Hepatic stellate cell (primary cell): ENCODE data around the gene ACCSL.

ENCODE experiments used
- DNase-seq: peaks from one replicate; pipeline ENCODE4 v3.0.0; 2011; ENCODE audit warnings: low spot score

ACCSL gene

DNA sequence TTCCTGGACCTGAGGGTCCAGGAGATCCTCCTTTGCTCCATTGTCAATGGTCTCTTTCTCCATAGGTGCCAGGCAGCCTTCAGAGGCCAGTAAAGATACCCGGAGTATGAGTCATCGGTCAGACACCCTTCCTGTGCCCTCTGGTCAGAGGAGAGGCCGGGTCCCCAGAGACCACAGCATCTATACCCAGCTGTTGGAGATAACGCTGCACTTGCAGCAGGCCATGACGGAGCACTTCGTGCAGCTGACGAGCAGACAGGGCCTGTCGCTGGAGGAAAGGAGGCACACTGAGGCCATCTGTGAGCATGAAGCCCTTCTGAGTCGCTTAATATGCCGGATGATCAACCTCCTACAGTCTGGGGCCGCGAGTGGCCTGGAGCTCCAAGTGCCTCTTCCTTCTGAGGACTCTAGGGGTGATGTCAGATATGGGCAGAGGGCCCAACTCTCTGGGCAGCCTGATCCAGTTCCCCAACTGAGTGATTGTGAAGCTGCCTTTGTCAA lies at the start of gene ACCSL:
Gene ACCSL (plus strand): TSS at position 51 of the 501 bp plus-strand sequence. CDS start 56 bp downstream, at position 107.
- no peak for DNase-seq

DNA sequence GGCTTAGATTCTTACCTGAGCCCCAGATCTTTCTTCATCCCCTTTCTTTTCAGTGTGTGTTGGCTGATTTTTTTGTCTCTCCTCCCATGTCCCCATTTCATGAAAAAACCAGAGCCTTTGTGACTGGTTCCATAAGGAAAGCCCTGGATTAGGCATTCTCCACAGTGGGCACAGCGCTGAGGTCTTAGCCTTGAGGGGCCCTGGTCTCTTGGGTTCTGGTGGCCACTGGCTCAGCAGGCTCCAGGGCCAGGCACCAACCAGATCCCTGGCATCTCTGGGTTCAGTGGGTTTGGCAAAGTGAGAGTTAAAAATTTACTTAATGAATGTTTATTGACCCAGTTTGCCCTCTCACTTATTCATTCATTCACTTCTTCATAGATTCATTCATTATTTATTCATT lies 49.5 kb upstream of the ACCSL start:
- no peak for DNase-seq

DNA sequence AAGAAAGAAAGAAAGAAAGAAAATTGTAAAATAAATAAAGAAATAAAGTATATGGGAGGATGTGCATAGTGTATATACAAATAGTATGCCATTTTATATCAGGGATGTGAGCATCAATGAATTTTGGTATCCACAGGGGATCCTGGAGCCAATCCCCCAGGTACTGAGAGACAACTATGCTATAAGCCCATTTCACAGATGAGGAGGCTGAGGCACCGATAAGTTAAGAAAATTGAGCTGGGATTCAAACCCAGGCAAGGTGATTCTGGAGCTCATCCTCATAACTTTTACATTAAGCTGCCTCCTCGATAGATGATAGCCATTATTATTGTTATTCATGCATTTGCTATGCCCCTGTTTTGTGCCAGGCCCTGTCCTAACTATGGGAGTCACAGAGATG lies 47.0 kb upstream of the ACCSL start:
- no peak for DNase-seq

DNA sequence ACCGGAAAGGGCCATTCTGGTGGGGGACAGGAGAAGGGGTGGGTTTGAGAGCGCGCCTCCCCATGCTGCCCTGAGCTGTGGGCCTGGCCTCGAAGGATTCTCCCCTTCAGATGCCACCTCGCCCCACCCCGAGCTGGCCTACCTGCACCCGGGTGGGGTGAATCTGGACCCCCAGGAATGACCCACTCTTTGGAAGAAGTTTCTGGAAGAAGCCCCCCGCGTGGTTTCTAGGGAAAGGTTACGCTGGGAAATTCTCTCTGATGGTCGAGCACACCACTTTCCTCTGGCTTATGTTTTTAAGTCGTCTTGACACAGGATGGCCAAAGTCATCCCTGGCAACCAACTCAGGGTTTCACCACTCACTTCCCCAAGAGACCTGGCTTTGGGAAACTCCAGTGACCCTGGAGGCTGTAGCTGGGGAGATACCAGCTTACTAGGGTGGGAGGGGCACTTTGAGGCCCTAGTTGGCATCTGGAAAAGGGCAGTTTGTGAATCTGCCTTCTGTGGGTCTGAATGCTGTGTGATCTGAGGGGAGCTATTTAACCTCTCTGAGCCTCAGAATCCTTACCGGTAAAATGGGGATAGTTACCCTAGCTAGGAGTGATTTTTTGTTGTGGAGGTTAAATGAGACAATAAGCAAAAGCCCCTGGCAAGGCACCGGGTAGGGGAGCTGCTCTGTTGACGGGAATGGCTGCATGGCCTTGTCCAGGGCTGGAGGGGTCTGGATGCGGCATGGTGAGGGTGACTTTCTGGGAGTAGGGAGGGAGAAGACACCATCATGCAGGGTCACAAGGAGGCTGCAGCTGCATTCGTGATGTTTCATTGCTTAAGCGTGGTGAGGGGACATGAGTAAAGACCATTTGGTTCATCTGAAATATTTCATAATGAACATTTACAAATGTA lies 45.3 kb upstream of the ACCSL start:
- DNase-seq, result no peak

DNA sequence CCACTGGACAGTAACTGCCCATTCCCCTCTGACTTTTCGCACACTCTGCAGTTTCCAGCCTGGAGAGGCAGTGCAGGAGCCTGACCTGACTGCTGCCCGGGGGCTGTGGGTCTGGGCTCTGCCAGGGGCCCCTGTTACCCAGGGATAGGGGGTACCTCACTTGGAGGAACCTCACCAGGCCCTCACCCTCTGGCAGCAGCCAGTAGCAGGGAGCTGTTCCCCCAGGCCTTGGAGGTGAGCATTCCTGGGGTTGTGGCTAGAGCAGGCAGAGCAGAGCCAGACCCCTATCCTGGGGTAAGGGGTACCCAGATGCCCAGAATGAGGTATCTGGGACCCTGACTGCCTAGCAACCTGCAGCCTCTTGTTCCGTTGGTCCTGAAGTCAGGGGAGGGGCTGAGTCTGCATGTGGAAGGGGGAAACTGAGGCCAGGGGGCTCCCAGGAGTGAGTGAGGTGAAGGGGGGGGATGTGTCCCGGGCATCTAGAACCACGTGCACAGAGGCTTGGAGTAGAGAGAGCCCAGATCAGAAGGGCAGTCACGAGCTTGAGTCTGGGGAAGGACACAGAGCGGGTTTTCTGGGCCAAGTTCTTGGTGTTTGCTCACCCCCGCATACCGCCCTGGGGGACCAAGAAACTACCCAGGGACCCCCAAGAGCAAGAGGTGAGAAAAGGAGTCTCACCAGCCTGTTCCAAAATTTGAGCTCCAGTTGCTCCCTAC lies 43.9 kb upstream of the ACCSL start:
- DNase-seq, result no peak

DNA sequence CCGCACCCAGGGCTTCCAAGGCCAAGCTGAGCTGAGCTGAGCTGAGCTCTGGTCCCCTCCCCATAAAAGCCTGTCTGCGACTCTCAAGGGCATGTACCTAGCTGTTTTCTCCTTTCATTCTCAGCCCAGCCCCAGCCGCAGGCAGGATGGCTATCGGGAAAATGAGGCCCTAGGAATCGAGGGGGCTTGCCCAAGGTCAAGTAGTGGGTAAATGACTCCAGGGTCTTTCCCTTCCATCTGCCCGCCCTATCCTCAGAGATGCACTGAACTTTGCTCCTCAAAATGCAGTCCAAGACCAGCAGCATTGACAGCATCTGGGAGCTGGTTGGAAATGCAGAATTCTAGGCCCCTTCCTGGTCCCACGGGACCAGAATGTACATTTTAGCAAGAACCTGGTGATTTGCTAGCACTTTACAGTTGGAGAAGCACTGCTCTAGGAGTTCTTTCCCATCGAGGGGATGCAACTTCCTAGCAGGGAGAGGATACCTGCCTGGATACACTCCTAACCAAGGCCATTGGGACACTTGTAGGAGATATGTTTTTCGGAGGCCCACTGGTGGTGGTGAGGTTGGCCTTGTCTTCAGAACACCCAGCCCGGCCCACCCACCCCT lies 43.2 kb upstream of the ACCSL start:
- no peak for DNase-seq

DNA sequence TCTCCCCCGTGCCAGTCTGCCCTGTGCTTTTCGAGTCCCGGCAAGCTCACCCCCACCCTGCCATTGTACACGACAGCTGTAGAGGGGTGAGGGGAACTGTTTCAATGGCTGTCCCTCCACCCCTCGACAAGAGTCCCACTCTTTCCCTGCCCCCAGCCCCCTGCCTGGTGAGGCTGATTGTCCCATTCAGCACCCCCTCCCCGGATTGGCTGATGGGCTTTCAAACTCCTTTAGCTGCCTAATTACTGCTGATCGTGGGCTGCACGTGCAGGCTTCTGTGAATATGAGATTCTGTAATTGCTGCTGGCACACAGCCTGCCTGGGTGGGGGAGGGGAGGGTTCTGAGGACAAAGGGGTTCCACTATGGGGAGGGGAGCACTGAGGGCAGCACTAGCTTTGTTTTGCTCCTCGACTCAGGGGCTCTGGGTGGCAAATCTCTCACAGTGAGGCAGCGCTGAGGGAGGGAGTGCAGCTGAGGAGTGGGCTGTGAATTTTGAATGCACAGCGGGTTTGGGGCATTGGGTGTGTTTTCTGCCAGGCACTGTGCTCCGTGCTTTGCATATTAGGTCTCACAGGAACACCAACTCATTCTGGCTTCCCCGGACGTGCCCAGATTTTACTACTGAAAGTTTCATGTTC lies 42.6 kb upstream of the ACCSL start:
- no peak for DNase-seq

DNA sequence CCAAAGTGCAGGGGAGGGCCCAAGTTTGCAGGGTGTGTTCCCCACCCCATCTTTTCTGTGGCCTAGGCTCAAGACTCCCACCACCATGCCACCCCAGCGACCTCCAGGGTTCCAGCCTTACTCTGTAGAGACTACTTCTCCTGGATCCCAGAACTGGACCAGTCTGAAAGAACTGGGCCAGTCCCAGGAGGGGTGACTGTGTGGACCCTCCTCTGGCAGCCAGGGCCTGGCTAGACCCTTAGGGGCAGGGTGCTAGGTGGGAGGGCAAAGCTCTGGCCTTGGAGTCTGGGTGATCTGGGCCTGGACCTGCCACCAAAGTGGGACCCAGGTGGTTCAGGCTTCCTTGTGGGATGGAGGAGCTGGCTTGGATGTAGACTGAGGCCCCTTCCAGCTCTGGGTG lies 41.8 kb upstream of the ACCSL start:
- no peak for DNase-seq

DNA sequence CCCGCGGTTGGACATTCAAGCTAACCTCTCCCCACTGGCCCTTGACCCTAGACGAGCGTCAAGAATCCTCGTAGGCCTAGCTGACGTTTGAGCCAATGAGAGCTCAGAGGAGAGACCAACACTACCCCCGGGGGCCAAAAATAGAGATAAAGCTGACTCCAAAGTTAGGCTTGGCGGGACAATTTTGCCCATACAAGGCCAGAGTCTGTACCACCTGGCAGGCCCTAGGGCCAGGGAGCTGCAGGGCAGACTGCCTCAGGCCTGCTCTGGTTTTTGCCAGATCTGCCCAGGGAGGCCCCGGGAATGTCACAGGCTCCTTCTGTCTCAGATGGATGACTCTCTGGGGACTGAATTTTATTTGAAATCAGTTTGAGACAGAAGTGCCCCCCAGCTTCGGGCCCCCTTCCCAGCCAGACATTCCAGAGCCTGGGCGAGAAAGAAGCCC lies 40.8 kb upstream of the ACCSL start:
- no peak for DNase-seq

DNA sequence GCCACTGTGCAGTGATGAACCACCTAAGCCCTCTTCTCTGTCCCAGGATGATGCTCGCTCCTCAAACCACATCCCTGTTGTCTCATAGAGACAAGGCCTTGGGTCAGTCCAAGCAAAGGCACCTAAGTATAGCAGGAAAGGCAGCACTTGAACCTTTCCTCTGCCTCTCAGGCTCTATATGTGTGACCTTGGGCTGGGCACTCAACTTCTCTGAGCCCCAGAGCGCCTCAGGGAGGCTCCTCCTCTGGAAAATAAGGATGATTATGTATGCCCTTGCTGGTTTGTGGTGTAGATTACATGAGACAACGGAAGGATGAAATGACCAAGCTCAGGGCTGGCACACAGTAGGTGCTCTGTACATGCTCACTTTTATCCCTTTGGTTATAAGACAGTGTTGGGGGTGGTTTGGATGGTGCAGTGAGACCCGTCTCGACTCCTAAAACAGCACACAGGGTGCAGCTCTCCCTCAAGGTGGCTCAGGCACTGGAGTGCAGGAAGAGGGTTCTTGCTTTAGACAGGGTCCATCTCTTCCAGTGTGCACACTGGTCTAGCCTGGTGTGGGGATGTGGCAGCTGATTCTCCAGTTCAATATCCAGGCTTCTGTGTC lies 40.2 kb upstream of the ACCSL start:
- DNase-seq, result no peak

DNA sequence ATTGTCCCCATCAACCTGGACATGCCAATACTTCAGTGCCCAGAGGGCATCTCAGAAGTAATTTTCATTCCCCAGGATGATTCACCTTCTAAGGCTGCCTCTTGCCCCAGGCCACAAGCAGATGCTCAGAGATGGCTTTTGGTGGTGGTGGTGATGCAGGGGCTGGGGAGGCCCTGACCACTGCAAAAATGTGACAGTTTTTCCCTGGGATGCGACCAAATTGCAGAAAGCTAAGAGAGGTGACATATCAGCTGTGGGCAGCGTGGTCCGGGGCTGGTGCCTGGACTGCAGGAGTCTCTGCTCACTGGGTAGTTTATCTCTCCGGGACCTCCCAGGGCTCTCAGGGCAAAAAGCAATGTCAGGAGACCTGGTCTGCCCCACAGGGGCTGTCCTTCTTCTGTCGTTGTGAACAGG lies 39.7 kb upstream of the ACCSL start:
- DNase-seq, result no peak

DNA sequence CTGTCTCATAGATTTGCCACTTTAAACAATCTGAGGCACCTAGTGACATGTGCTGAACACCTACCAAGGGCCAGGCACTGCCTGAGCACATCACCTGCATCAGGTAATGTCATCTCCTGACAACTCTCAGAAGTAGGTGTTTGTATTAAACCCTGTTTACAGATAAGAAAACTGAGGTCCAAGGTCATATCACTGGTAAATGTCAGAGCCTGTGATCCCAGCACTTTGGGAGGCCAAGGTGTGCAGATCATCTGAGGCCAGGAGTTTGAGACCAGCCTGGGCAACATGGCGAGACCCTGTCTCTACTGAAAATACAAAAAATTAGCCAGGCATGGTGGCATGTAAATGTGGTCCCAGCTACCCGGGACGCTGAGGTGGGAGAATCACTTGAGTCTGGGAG lies 39.1 kb upstream of the ACCSL start:
- DNase-seq, result no peak

DNA sequence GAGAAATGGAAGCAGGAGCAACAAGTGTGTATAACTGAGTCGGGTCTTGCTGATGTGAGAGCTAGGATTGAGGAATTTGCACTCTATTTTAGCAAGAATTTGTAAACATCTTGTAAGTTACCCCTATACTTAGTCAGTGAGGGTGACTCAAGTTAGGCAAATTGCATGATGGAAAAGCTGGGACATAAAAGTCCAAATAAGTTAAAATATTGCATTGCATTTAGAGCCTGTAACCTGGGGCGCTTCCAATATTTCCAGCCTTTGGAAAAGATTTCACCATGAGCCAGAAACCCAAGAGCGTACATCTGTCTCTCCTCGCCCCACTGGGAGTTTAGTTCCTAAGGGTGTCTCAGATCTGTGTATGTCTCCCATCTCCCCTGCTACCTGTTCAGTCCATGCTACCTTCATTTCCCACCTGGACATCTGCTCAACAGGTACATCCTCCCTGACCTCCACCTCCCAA lies 37.0 kb upstream of the ACCSL start:
- no peak for DNase-seq

DNA sequence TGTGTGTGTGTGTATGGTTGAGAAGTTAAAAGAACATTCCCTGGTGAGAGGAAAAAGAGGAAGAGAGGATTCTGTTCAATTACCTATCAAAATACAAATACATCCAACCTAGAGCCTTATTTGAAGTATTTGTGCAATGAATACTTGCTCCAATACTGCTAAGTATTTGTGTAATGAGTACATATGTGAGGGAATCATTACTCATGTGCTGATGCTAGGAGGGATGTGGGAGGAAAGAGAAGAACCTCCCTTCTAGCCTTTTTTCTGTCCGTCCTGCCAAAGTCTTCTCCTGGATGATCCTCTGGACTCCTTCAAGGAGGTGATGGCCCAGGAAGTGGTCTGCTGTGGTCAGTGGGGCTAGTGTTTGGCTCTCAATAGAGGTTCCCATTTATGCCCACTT lies 36.0 kb upstream of the ACCSL start:
- peak; percentile 76 for DNase-seq

DNA sequence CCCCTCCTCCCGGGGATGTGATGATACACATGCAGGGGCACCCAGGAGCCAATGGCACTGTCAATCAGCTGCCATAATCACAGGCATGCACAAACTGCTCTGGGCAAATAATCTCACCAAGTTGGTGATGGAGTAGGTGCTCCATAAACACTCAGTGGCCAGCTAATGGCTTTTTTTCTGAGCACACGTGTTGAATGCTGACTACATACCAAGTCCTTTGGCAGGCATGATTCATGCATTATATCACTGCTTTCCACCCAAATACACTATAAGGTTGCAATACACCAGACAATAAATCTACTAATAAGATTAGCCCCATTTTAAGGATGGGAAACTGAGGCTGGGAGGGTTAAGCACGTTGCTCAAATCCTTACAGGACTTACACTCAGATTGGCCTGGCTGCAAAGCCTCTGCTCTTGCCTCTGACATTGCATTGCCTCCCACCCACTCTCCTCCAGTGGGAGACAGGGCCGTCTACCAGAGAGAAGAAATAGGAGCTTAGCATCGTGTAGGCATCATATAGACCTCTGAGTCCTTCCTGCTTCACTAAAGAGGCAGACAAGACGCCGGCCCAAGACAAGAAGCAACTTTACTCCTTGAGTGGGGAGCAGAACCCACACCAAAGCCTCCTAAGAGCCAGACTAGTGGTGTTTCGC lies 32.7 kb upstream of the ACCSL start:
- DNase-seq, result peak; percentile 44

DNA sequence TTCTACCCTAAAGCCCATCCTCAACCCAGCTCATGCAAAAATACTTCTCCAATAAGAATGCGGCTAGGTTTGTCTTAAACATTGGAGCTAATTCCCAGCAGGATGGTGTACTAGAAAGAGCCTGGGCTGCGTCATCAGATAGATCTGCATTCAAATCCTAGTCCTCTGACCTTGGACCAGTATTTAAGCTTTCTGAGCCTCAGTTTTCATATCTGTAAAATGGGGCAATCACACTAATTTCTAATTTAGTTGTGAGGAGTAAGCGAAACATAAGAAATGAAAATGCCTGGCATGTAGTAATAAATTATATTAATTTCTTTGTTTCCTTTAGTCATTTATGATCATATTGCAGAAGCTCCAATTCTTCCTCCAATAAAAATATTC lies 32.2 kb upstream of the ACCSL start:
- no peak for DNase-seq

DNA sequence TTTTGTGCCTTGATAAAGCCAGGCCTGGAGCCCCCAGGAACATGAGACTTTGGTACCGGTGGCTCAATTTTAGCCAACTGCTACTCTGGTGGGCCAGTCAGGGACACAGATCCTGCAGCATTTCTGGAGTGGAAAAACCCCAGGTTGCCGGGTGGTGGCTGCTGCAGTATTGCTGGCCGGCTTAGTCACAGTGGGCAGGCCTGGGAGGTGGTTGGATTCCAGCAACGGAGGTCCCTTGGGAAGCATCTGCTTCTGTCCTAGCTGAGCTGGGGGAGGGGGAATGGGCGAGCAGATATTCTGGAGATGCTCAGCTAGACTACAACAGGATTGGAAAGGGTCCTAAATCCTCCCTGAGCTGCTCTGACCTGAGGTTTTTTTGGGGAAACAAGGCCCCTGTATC lies 31.6 kb upstream of the ACCSL start:
- peak; percentile 88 for DNase-seq

DNA sequence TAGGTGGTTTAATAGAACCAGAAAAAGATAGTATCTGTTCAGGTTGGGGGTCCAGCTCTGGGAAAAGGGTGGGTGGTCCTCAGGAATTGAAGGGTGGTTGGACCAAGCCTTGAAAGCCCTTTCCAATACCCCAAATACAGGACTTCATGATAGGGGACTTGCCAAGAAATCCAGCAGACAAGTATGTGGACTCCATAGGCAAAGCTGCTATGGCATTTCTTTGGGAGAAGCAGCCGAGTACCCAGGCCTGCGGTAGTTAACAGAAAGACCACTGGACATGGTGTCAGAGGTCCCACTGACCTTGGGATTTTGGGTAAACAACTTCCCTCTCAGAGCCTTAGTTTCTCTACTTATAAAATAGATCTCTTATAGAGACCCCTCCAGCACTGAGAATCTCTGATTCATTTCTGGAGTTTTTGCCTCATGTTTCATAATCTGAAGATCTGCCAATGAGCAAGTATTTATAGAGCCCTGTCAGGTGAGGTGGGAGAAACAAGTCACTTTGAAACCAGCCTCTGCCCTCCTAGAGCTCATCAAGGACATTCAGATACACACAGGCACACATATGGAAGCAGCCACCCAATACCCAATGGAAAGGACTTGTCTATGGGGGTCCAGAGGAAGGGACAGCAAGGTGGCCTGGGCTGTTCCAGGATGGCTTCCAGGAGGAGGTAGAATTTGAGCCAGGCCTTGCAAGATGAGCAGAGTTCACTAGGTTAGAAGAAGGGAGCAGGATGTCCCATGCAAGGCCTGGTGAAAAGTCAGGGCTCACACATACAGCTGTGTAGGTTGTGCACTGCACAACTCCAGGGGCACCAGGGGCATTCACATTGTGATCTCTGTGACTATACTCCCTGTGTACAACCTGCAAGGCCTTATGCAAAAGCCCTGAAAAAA lies 31.0 kb upstream of the ACCSL start:
- no peak for DNase-seq

DNA sequence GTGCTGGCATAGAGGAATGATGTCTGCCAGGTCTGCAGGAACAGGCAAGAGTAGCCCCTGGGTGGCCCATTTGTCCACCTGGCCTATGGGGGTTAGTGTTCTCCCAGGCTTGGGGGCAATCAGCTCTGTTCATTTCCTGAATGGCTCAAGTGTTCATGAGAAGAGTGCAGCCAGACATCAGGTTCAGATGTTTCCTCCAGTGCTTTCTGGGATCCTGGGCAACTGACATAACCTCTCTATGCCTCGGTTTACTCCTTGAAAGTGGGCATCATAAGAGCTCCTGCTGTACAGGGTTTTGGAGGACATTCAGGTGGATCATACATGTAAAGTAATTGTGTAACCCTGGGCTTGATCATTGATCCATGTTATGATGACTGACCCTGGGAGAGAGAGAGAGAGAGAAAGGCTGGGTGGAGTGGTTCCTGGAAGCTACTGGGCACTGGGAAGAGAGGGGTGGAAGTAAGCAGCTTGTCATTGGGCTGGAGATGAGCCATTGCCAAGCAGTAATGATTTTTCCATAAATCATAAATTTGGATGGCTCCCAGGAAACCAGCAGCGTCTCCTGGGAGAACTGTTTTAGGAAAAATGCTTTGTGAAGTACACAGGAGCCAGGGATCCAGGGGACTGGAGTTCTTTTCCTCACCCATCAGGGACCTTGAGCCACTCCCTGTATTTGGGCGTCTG lies 30.2 kb upstream of the ACCSL start:
- DNase-seq, result peak; percentile 38

DNA sequence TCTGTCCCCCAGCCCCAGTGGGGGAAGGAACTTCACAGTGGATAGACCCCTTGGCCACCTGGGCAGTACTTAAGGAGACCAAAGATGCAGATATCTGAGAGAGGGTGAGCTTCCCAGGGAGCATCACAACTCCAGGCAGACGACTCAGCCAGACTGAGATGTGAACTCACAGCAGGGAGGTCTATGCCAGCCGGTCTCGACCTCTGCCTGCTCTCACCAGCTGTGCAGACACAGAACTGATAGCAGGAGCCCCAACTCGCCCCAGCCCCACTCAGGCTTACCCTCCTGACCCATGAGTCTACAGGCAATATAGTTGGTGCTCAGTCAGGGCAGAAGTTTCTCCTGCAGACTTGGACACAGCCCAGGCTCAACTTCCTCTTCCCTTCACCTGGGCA lies 29.7 kb upstream of the ACCSL start:
- no peak for DNase-seq
